HepG2 (cell line): ENCODE data around the gene FAM114A1. TPM values are rescaled to one million over a fixed set of nuclear protein-coding genes. Genes with fewer than 3 reads are reported as not detected.

Experiments used
- BHLHE40 ChIP-seq: IDR thresholded peaks from 2 replicates; pipeline ENCODE4 v1.6.1; 2011; ENCODE audit warnings: low read length, improper control_type of control experiment
- CHD2 ChIP-seq: IDR thresholded peaks from 2 replicates; pipeline ENCODE4 v1.6.1; 2011; ENCODE audit warnings: low read depth, low read length, improper control_type of control experiment
- CREB1 ChIP-seq, 2 experiments: fragments of 450-650 bp in 1 of 2; IDR thresholded peaks; 2 replicates each; pipeline ENCODE4 v1.6.1; 2016 to 2017; ENCODE audit warnings: control low read depth in 1 of 2, mild to moderate bottlenecking in 1 of 2, missing compliant biosample characterization in 1 of 2, missing genetic modification characterization in 1 of 2
- EED ChIP-seq: sonication (generic); formaldehyde crosslinking; IDR thresholded peaks from 2 replicates; pipeline ENCODE4 v1.5.0; 2020; ENCODE audit warnings: mild to moderate bottlenecking, missing genetic modification reagents
- ELF4 ChIP-seq: sonication (generic); formaldehyde crosslinking; IDR thresholded peaks from 2 replicates; pipeline ENCODE4 v1.5.0; 2020; ENCODE audit warnings: missing genetic modification reagents, mild to moderate bottlenecking, moderate library complexity, borderline replicate concordance
- ERF ChIP-seq: IDR thresholded peaks from 2 replicates; pipeline ENCODE4 v1.6.1; 2018; ENCODE audit warnings: missing biosample characterization, missing genetic modification reagents
- FOSL1 ChIP-seq: sonication (generic); formaldehyde crosslinking; IDR thresholded peaks from 2 replicates; pipeline ENCODE4 v1.9.0; 2021; ENCODE audit warnings: missing genetic modification reagents, borderline replicate concordance
- HNRNPH1 ChIP-seq: fragments of 200-400 bp; formaldehyde crosslinking; optimal IDR thresholded peaks from 2 replicates; pipeline ENCODE3; 2017; ENCODE audit warnings: mild to moderate bottlenecking, low read depth, low read length
- HNRNPLL ChIP-seq: fragments of 200-400 bp; formaldehyde crosslinking; IDR thresholded peaks from 2 replicates; pipeline ENCODE4 v1.6.1; 2017; ENCODE audit warnings: mild to moderate bottlenecking, low read depth, low read length; ENCODE audit not compliant: poor library complexity, severe bottlenecking
- LCORL ChIP-seq, 2 experiments: fragments of 450-650 bp in 1 of 2; sonication (generic) in 1 of 2; formaldehyde crosslinking in 1 of 2; IDR thresholded peaks; 2 replicates each; pipeline versions ENCODE4 v1.5.0 to v1.6.1; 2017 to 2020; ENCODE audit warnings: antibody characterized with exemption in 1 of 2, missing genetic modification reagents in 1 of 2
- MXI1 ChIP-seq: IDR thresholded peaks from 3 replicates; pipeline ENCODE4 v1.6.1; 2012; ENCODE audit warnings: low read depth, low read length, inconsistent platforms, borderline replicate concordance
- PTBP1 ChIP-seq: fragments of 200-400 bp; formaldehyde crosslinking; IDR thresholded peaks from 2 replicates; pipeline ENCODE4 v1.6.1; 2018; ENCODE audit warnings: low read length, low read depth; ENCODE audit not compliant: poor library complexity, severe bottlenecking
- SMYD3 ChIP-seq: sonication (generic); formaldehyde crosslinking; IDR thresholded peaks from 2 replicates; pipeline ENCODE4 v1.8.1; 2023; ENCODE audit warnings: mild to moderate bottlenecking, missing genetic modification reagents
- SRSF1 ChIP-seq: fragments of 200-400 bp; formaldehyde crosslinking; optimal IDR thresholded peaks from 2 replicates; pipeline ENCODE3; 2017; ENCODE audit warnings: mild to moderate bottlenecking, low read depth, low read length, moderate library complexity
- ZBTB8A ChIP-seq: sonication (generic); formaldehyde crosslinking; IDR thresholded peaks from 2 replicates; pipeline ENCODE4 v1.4.0; 2020; ENCODE audit warnings: mild to moderate bottlenecking, low read depth, missing genetic modification reagents, borderline replicate concordance
- ZFX ChIP-seq: sonication (generic); formaldehyde crosslinking; IDR thresholded peaks from 2 replicates; pipeline ENCODE4 v1.4.0; 2020; ENCODE audit warnings: mild to moderate bottlenecking, low read depth, missing genetic modification reagents, moderate library complexity
- ZMYM4 ChIP-seq: sonication (generic); formaldehyde crosslinking; IDR thresholded peaks from 2 replicates; pipeline ENCODE4 v1.8.1; 2023; ENCODE audit warnings: mild to moderate bottlenecking, missing genetic modification reagents
- ZNF232 ChIP-seq: sonication (generic); formaldehyde crosslinking; IDR thresholded peaks from 2 replicates; pipeline ENCODE4 v1.4.0; 2020; ENCODE audit warnings: missing genetic modification reagents, borderline replicate concordance
- ZNF383 ChIP-seq: sonication (generic); formaldehyde crosslinking; IDR thresholded peaks from 2 replicates; pipeline ENCODE4 v1.4.0; 2020; ENCODE audit warnings: missing genetic modification reagents, mild to moderate bottlenecking, borderline replicate concordance
- ZNF652 ChIP-seq: IDR thresholded peaks from 2 replicates; pipeline ENCODE4 v1.6.1; 2016; ENCODE audit warnings: low read depth, borderline replicate concordance
- ZNF746 ChIP-seq: sonication (generic); formaldehyde crosslinking; IDR thresholded peaks from 2 replicates; pipeline ENCODE4 v1.8.0; 2022; ENCODE audit warnings: mild to moderate bottlenecking, missing genetic modification reagents
- ZNF879 ChIP-seq: sonication (generic); formaldehyde crosslinking; IDR thresholded peaks from 2 replicates; pipeline ENCODE4 v1.8.1; 2023; ENCODE audit warnings: missing genetic modification reagents
- polyA plus RNA-seq, 8 experiments: library from polyadenylated mRNA; depleted of rRNA in 3 of 8; stranded (reverse) in 7 of 8; unstranded in 1 of 8; fragments of >200 nt; fragmentation: Illumina TruSeq in 4 of 8; extraction: Trizol in 4 of 8; gene quantifications; 2 replicates each; pipeline versions ENCODE4 v1.2.1 to v1.2.3, GENCODE V29; 2011 to 2016; ENCODE audit warnings: low read depth in 4 of 8, missing spikeins in 1 of 8, mixed read lengths in 1 of 8; ENCODE audit not compliant: insufficient read depth in 1 of 8
- total RNA-seq, 5 experiments: library from RNA; depleted of rRNA; stranded (reverse); fragments of >200 nt; fragmentation: Illumina TruSeq; extraction: Trizol; gene quantifications; 2 replicates each; pipeline ENCODE4 v1.2.3, GENCODE V29; 2016; ENCODE audit warnings: low read depth in 1 of 5
- TF ChIP-seq, protein P1 (sequence below): sonication (generic); formaldehyde crosslinking; IDR thresholded peaks from 2 replicates; pipeline ENCODE4 v1.8.0; 2022; ENCODE audit warnings: missing genetic modification reagents, mild to moderate bottlenecking, borderline replicate concordance
- TF ChIP-seq, protein P2 (sequence below): IDR thresholded peaks from 2 replicates; pipeline ENCODE4 v1.6.1; 2016; ENCODE audit warnings: missing compliant biosample characterization, missing genetic modification reagents, borderline replicate concordance
- TF ChIP-seq, protein P3 (sequence below): sonication (generic); formaldehyde crosslinking; IDR thresholded peaks from 2 replicates; pipeline ENCODE4 v1.4.0; 2020; ENCODE audit warnings: low read depth, mild to moderate bottlenecking, missing genetic modification reagents
- TF ChIP-seq, protein P4 (sequence below): sonication (generic); formaldehyde crosslinking; IDR thresholded peaks from 2 replicates; pipeline ENCODE4 v1.8.0; 2022; ENCODE audit warnings: low read depth, missing genetic modification reagents

FAM114A1 gene
- total and polyA plus RNA-seq, 2 of the 13 experiments (the other 11 are each of a cell fraction or from before 2014, with no cell fraction given) = 61.0 to 76.9 TPM

DNA sequence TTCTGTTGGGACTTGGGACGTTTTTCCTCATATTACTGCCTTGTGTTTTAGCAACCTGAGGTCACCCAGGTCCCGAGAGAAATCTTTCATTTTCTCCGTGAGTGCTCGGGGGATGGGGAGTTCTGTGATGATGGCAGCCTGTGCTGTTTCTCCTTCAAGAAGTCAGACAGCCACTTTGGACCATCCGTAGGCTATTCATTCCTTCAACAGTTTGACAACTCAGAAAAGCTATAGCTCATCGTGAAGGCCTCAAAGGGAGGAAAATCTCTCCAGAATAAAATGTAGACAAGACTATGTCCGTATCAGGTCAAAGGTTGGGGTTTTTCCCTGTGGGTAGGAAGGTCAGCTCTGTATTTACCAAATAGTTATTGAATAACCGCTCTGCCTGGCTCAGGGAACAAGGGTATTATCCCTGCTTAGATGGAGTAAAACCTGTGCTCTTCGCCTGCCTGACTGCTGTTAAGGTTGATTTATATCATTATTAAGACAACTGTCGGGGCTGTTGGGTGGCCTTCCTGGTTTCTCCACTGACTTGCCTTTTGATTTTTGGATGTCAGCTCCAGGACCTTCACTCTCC is 36.6 kb downstream of the FAM114A1 start (continued):
- TF ChIP-seq SMYD3 (CRISPR knock-in tag) (0 out of 2 replicates have a peak, but pooled peaks have one; percentile 44), CREB1 (IDR thresholded peaks at IDR 0.05) (no peak), CREB1 (CRISPR knock-in tag; IDR thresholded peaks at IDR 0.05) (peak; percentile 51; the same call in 1 of the 2 replicates), ZNF383 (CRISPR knock-in tag) (no peak), ERF (CRISPR knock-in tag) (0 out of 2 replicates have a peak, but pooled peaks have one; percentile 27), ZNF652 (CRISPR knock-in tag) (no peak), ZMYM4 (CRISPR knock-in tag) (peak; percentile 37; the same call in 1 of the 2 replicates), CHD2 (no peak), ZBTB8A (CRISPR knock-in tag) (no peak), PTBP1 (no peak), HNRNPH1 (no peak), SRSF1 (no peak), MXI1 (no peak), ZFX (CRISPR knock-in tag) (peak; percentile 43; the same call in 1 of the 2 replicates), EED (CRISPR knock-in tag) (no peak), ZNF746 (CRISPR knock-in tag) (no peak), ZNF232 (CRISPR knock-in tag) (no peak; the same call in 1 of the 2 replicates), FOSL1 (CRISPR knock-in tag) (no peak), LCORL (IDR thresholded peaks at IDR 0.05) (no peak), LCORL (CRISPR knock-in tag; IDR thresholded peaks at IDR 0.05) (peak; percentile 17; the same call in 1 of the 2 replicates), BHLHE40 (no peak), HNRNPLL (no peak), ELF4 (CRISPR knock-in tag) (no peak), ZNF879 (no peak)
- TF ChIP-seq, protein P1, sequence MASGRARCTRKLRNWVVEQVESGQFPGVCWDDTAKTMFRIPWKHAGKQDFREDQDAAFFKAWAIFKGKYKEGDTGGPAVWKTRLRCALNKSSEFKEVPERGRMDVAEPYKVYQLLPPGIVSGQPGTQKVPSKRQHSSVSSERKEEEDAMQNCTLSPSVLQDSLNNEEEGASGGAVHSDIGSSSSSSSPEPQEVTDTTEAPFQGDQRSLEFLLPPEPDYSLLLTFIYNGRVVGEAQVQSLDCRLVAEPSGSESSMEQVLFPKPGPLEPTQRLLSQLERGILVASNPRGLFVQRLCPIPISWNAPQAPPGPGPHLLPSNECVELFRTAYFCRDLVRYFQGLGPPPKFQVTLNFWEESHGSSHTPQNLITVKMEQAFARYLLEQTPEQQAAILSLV (CRISPR knock-in tag) = no peak
- TF ChIP-seq, protein P2, sequence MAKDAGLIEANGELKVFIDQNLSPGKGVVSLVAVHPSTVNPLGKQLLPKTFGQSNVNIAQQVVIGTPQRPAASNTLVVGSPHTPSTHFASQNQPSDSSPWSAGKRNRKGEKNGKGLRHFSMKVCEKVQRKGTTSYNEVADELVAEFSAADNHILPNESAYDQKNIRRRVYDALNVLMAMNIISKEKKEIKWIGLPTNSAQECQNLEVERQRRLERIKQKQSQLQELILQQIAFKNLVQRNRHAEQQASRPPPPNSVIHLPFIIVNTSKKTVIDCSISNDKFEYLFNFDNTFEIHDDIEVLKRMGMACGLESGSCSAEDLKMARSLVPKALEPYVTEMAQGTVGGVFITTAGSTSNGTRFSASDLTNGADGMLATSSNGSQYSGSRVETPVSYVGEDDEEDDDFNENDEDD (CRISPR knock-in tag) = no peak
- TF ChIP-seq, protein P3, sequence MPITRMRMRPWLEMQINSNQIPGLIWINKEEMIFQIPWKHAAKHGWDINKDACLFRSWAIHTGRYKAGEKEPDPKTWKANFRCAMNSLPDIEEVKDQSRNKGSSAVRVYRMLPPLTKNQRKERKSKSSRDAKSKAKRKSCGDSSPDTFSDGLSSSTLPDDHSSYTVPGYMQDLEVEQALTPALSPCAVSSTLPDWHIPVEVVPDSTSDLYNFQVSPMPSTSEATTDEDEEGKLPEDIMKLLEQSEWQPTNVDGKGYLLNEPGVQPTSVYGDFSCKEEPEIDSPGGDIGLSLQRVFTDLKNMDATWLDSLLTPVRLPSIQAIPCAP (CRISPR knock-in tag) = no peak
- TF ChIP-seq, protein P4, sequence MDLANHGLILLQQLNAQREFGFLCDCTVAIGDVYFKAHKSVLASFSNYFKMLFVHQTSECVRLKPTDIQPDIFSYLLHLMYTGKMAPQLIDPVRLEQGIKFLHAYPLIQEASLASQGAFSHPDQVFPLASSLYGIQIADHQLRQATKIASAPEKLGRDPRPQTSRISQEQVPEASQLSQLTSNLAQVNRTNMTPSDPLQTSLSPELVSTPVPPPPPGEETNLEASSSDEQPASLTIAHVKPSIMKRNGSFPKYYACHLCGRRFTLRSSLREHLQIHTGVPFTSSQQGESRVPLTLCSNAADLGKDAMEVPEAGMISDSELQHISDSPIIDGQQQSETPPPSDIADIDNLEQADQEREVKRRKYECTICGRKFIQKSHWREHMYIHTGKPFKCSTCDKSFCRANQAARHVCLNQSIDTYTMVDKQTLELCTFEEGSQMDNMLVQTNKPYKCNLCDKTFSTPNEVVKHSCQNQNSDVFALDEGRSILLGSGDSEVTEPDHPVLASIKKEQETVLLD (CRISPR knock-in tag) = no peak
